HG02973 (cell line): ENCODE measurements around the gene ZNF200.
"Not testable (repeated sequence)": the region's sequence is repeated elsewhere in the genome, so short reads cannot be mapped to it uniquely, and the experiment has no call there.

ENCODE experiments used
- ATAC-seq: cut with Tn5 transposase; IDR thresholded peaks from one replicate; pipeline ENCODE4 v1.9.1; 2021; ENCODE audit warnings: moderate library complexity; ENCODE audit not compliant: unreplicated experiment

Gene ZNF200

GRCh38 chr16:3234857-3235561, at the start of gene ZNF200:
Gene ZNF200, minus strand, starts transcription at chr16:3235158. Its CDS starts 1,403 bp downstream, at chr16:3233755.
- peak; percentile 82 for ATAC-seq

DNA sequence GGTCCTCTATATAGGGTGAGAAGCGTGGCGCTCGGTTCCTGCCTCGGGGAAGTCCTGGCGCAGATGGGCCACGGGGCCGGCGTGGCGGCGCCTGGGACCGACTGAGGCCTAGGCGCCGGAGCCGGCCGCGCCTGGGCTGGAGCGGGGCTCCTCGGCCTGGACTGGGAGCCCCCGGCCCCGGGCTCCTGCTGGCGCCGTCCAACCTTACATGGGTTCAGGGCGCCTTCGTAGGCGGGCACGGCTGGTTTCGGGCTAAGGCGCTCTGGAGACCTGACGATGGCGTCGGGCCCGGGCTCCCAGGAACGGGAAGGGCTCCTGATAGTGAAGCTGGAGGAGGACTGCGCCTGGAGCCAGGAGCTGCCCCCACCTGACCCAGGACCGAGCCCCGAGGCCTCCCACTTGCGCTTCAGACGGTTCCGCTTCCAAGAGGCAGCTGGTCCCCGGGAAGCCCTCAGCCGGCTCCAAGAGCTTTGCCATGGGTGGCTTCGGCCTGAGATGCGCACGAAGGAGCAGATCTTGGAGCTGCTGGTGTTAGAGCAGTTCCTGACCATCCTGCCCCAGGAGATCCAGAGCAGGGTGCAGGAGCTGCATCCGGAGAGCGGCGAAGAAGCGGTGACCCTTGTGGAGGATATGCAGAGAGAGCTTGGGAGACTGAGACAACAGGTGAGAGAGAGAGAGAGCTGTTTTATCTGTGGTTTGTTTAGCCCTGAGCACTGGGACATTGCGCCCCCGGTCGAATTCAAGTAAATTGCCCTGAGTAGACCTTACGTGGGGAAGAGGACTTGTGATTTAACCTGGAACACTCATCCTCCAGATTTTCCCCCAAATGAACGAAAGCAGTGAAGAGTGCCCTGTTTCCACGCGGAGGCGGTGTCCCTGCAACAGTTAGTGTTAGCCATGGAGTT, 48.8 kb upstream of the ZNF200 start:
- peak; percentile 4 for ATAC-seq

- peak; percentile 69 for ATAC-seq
Measured at GRCh38 chr16:3282730-3283542, 48.0 kb upstream of the ZNF200 start, which contains the start of gene ZNF263. Gene ZNF263, plus strand, starts transcription at chr16:3283491. Its CDS starts 328 bp downstream, at chr16:3283819.

DNA sequence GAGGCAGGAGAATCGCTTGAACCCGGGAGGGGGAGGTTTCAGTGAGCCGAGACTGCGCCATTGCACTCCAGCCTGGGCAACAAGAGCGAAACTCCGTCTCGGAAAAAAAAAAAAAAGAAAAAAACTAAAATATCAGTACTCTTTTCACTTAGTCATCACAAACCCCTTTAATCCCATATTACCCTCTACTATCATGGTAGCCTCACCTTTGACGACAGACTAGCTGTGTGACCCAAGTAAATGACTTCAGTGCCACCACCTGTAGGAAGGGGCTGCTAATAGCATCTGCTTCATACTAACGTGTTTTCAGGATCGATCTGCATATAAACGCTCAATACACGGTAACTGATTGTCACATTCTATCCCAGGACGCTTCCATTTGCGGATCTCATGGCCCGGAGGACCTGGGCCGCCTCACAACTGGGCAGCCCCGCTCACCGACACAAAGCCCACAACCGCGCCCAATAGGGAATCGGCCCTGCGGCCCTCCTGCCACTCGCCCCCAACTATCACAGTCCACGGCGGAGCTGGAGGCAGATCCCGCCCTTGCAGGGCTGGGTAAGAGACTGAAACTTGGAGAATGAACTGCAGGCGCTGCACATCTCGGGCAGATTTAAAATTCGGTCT, 47.3 kb upstream of the ZNF200 start:
- peak; percentile 13 for ATAC-seq

GRCh38 chr16:3281222-3281820, 46.4 kb upstream of the ZNF200 start:
- no peak for ATAC-seq

DNA sequence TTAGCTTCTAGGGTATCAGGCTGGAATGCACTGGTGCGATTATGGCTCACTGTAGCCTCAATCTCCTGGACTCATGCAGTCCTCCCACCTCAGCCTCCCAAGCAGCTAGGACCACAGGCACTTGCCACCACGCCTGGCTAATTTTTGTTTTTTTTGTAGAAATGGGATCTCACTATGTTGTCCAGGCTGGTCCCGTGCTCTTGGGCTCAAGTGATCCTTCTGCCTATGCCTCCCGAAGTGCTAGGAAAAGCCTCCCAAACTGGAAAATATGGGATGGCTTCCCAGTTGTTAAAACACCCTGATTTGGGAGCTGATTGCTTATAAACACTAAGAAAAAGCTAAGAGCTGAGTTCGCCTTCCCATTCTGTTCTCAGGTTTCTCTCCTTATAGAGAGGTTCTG, 41.7 kb upstream of the ZNF200 start:
- no peak for ATAC-seq

- ATAC-seq = no peak
Measured at GRCh38 chr16:3274947-3275346, 40.0 kb upstream of the ZNF200 start.

- no peak for ATAC-seq
Measured at GRCh38 chr16:3274490-3274889, 39.5 kb upstream of the ZNF200 start.

DNA sequence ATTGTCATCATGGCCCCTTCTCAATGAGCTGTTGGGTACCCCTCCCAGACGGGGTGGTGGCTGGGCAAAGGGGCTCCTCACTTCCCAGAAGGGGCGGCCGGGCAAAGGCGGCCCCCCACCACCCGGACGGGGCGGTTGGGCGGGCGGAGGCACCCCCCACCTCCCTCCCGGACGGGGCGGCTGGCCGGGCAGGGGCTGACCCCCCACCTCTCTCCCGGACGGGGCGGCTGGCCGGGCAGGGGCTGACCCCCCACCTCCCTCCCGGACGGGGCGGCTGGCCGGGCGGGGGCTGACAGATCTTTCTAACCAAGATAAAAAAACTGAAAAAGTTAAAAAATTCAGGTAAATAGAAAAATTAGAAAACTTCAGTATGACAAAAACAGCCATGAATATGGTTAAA, 36.3 kb upstream of the ZNF200 start:
- not testable (repeated sequence) for ATAC-seq

DNA sequence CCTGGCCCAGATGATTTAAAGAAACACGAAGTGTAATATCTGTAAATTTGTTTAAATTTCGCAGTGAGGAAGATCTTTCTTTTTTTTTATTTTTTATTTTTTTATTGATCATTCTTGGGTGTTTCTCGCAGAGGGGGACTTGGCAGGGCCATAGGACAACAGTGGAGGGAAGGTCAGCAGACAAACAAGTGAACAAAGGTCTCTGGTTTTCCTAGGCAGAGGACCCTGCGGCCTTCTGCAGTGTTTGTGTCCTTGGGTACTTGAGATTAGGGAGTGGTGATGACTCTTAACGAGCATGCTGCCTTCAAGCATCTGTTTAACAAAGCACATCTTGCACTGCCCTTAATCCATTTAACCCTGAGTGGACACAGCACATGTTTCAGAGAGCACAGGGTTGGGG, 35.8 kb upstream of the ZNF200 start:
- ATAC-seq = not testable (repeated sequence)

DNA sequence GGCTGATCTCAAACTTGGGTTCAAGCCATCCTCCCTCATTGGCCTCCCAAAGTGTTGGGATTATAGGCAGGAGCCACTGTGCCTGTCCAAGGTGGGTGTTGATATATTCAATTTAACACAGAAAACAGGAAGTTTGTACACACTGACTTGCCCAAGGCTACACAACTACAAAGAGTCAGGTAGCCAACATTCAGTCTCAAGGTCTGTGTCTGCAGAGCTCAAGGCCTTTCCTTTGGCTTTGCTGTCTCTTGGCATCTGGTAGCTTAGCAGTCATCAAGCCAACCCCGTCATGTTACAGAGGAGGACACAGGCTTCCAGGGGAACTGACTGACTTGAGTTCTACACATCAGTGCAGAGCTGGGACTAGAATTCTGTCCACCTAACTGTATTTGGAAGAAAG, 33.3 kb upstream of the ZNF200 start:
- no peak for ATAC-seq

DNA sequence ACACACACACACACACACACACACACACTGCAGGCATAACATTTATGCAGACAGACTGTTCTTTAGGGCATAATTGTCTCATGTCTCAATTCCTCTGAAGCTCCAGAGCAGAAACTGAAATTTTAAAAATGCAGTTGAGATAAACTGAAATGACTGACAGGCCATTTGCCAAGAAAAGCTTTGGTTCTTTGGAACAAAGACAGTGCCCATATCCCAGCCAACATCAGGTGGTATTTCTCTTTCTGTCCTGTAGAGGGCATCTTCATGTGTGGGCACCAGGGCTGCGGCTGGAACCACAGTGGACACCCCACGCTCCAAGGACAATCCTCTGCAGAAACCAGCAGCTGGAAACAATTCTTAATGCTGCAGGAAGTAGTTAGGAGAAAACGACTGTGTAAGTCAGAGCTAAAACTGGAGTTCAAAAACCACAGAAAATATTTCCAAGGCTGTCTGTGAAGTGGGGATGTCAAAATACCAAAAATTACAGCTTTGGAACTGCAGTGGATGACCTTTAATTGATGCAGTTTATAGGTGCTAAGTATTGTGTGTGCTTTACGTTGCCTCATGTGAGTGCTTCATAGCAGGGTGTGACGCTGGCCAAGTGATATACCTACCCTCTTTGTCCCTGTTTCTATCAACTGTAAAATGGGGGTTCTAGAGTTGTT, 32.0 kb upstream of the ZNF200 start:
- ATAC-seq = no peak

DNA sequence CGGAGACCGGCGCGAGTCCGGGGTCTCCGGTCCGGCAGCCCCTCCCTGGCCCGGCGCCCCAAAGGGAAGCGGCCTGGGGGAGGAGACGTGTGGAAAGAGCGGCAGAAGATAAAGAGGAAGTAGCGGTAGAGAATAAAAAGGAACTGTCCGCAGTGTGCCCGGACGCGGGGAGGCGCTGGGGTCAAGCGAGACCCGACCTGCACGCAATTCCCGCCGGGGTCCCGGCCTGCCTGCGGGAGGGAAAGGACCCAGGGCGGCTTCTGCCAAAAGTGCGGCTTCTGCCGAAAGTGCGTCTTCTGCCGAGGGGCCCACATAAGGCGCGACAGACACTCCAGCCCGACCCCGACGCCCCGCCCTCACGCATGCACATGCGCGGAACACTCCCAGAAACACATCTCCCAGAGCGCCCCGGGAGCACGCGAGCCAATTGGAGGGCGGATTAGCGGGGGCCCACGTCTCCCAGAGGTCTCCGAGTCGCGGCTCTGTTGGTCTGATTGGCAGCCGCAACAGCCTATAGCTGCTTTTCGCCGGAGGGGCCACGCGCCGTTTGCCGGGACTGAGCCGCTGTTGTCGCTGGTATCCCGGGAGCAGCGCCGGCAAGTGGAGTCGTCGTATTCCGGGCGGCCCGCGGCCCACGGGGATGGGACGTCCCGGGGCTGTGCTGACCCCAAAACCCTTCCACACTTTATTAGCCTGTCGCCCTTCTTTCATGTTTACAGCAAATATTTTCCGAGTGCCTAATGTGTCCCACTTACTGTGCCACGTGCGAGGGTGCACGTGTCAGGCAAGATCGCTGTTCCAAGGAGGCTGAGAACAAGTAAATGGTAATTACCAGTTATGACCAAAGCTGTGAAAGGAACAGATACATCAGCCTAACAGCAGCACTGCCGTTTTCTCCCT, 29.4 kb upstream of the ZNF200 start:
- peak; percentile 78 for ATAC-seq

- ATAC-seq = no peak
Measured at GRCh38 chr16:3262517-3262916, 27.6 kb upstream of the ZNF200 start.

GRCh38 chr16:3259836-3260235, 24.9 kb upstream of the ZNF200 start:
- no peak for ATAC-seq

DNA sequence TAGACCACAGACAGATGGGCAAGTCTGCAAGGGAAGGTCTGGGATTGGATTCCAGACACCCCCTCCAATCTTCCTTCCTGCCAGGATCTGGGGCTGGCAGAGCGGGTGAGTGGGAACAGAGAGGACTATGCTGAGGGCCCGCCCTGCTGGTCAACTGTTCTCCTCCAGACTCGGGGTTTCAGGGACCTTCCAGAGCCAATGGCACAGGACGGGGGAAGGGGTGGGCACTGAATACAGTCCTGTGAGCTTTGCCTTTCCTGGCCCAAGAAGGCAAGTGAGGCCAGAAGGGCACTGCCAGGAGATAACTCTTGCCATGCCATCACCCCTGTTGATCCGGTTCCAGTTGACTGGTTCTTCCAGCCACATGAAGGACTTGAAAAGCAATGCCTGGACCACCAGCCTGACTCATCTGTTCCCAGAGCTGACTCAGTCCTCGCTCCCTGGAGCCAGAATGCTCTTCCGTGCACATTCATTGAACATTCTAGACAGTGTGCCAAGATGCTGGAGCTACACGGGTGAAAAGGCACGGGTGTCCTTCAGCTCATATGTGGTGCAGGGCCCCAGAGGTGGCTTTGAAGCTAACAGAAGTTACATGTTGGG, 22.0 kb upstream of the ZNF200 start:
- ATAC-seq = no peak

DNA sequence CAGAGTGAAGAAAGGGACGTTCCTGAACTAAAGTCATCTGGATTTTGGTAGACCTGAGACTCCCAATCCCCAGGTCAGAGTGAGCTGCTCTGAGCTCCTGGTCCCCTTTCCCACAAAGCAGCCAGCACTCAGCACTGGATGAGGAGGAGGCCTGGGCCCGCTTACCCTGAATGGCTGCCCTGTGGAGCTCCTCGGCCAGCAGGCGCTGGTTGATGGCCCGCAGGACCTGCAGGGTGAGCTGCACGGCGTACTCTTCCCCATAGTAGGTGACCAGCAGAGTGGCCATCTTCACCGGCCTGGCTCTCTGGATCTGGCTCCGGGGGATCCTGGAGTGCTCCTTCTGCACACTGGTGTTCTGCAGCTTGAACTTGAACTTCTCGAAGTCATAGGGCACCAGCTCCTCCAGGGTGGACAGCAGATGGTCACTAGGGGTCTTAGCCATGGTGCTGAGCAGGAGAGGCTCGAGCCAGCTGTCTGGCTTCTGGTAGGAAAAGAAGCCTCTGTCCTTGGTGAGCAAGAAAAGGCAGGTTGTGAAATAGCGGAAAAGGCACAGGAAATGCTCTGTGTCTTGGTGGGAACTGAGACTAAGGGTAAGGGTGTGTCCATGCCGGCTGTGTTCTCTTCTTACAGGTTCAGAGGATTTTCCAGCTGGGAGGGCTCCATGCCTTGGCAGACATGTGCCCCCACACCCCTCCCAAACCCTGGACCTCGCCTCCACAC, 21.3 kb upstream of the ZNF200 start, which contains the start of gene MEFV:
Gene MEFV (minus strand): TSS at position 488 of the 720 bp plus-strand sequence. CDS start 46 bp downstream, at position 442.
- ATAC-seq = no peak

- ATAC-seq = no peak
Measured at GRCh38 chr16:3254309-3254708, 19.4 kb upstream of the ZNF200 start.
